Left ventricle myocardium superior (tissue), 1 donor: ENCODE results near the gene ZNG1B. TPM values are rescaled to one million over a fixed set of nuclear protein-coding genes. Genes with fewer than 3 reads are reported as not detected.
A peak's percentile ranks its signal among the peaks of the same experiment; 100 is the strongest.
"Not testable (repeated sequence)": the region's sequence is repeated elsewhere in the genome, so short reads cannot be mapped to it uniquely, and the experiment has no call there.

Experiments used
- ATAC-seq: fragments of 200-7000 bp; cut with Tn5 transposase; one replicate; pipeline ENCODE4 v1.9.1; 2020; ENCODE audit warnings: mild to moderate bottlenecking, moderate library complexity
- DNase-seq: peaks from one replicate; pipeline ENCODE4 v3.0.0-alpha.2; 2020
- intact Hi-C: fragments of 100-400 bp; cut with micrococcal nuclease; formaldehyde crosslinking; loops from one replicate; pipeline ENCODE4 v1.11.0; 2022
- total RNA-seq: library from RNA; stranded (reverse); fragmentation: NEBNext Ultra II Directional; extraction: Animal tissue kit (Norgen Biotek cat#: 25700); gene quantifications from one replicate; pipeline ENCODE4 v1.2.1, GENCODE V29; 2021
- donor health status: DM: no; HTN: yes; CAD: no; lungs with severe emphysema.

ZNG1B gene
- total RNA-seq, 1 donor from 2014 or later: 35.3 TPM

GRCh38 chr2:113502216-113503093 lies 65.0 kb downstream of the ZNG1B start:
- ATAC-seq: peak; percentile 28
- intact Hi-C loops, DNase-seq: not testable (repeated sequence)

GRCh38 chr2:113503094-113504042 lies 65.9 kb downstream of the ZNG1B start:
- peak; percentile 52 for DNase-seq
- intact Hi-C loops: not testable (repeated sequence)
- peak; percentile 81 for ATAC-seq

GRCh38 chr2:113504081-113504480 lies 66.6 kb downstream of the ZNG1B start:
- DNase-seq, intact Hi-C loops, ATAC-seq: not testable (repeated sequence)

GRCh38 chr2:113507394-113508140 lies 70.1 kb downstream of the ZNG1B start:
- intact Hi-C loops, DNase-seq, ATAC-seq: not testable (repeated sequence)

- ATAC-seq, intact Hi-C loops, DNase-seq: not testable (repeated sequence)
These were observed 70.7 kb downstream of the ZNG1B start for GRCh38 chr2:113508187-113508586.

GRCh38 chr2:113510913-113511312 lies 73.4 kb downstream of the ZNG1B start:
- intact Hi-C loops, DNase-seq, ATAC-seq: not testable (repeated sequence)

GRCh38 chr2:113511859-113512258 lies 74.4 kb downstream of the ZNG1B start:
- intact Hi-C loops, ATAC-seq, DNase-seq: not testable (repeated sequence)

- ATAC-seq, DNase-seq, intact Hi-C loops: not testable (repeated sequence)
These were observed 78.0 kb downstream of the ZNG1B start for GRCh38 chr2:113515457-113515856.

- intact Hi-C loops, ATAC-seq, DNase-seq: not testable (repeated sequence)
These were observed 78.5 kb downstream of the ZNG1B start for GRCh38 chr2:113515995-113516394.

- DNase-seq, intact Hi-C loops: not testable (repeated sequence)
These were observed 79.5 kb downstream of the ZNG1B start for GRCh38 chr2:113517025-113517424.

GRCh38 chr2:113520837-113521236 lies 83.3 kb downstream of the ZNG1B start:
- DNase-seq, intact Hi-C loops, ATAC-seq: not testable (repeated sequence)

More at GRCh38 chr2:113517025-113517424, 79.5 kb downstream of the ZNG1B start:
- not testable (repeated sequence) for ATAC-seq

- DNase-seq, intact Hi-C loops, ATAC-seq: not testable (repeated sequence)
These were observed 84.0 kb downstream of the ZNG1B start for GRCh38 chr2:113521492-113521891.

- intact Hi-C loops, DNase-seq, ATAC-seq: not testable (repeated sequence)
These were observed 87.5 kb downstream of the ZNG1B start for GRCh38 chr2:113524986-113525385.

- intact Hi-C loops, DNase-seq: not testable (repeated sequence)
- ATAC-seq: peak; percentile 93
These were observed 90.0 kb downstream of the ZNG1B start for GRCh38 chr2:113527350-113528045.

- ATAC-seq, intact Hi-C loops, DNase-seq: not testable (repeated sequence)
These were observed 90.6 kb downstream of the ZNG1B start for GRCh38 chr2:113528126-113528525.

- intact Hi-C loops, DNase-seq: not testable (repeated sequence)
- ATAC-seq: peak; percentile 37
These were observed 91.4 kb downstream of the ZNG1B start for GRCh38 chr2:113528904-113529303.

GRCh38 chr2:113532991-113533390 lies 95.5 kb downstream of the ZNG1B start:
- DNase-seq, intact Hi-C loops, ATAC-seq: not testable (repeated sequence)

- peak; percentile 21 for ATAC-seq
- DNase-seq, intact Hi-C loops: not testable (repeated sequence)
These were observed 99.1 kb downstream of the ZNG1B start for GRCh38 chr2:113536573-113536972.
